Small intestine (tissue), 7 donors: Measurements from ENCODE around the gene STARD3. TPM values are rescaled to one million over a fixed set of nuclear protein-coding genes. Genes with fewer than 3 reads are reported as not detected.

Experiments
- DNase-seq, 2 donors: peaks; one replicate each; pipeline versions ENCODE4 v3.0.0 to v3.0.0-alpha.2; 2013
- FAIRE-seq: peaks from 2 replicates; lab custom pipeline; 2012; peaks lifted over from hg19 to GRCh38; lab: Jason Lieb, UNC
- H3K27ac ChIP-seq, 3 donors: one replicate each; pipeline ENCODE4 v1.5.1; 2013; ENCODE audit warnings: low read length in 2 of 3, mild to moderate bottlenecking in 2 of 3, control low read depth in 1 of 3, inconsistent platforms in 1 of 3, low read depth in 1 of 3, moderate library complexity in 1 of 3
- H3K27me3 ChIP-seq, 3 donors: one replicate each; pipeline ENCODE4 v1.6.1; 2013; ENCODE audit warnings: low read length in 3 of 3, inconsistent platforms in 1 of 3; ENCODE audit not compliant: control insufficient read depth in 3 of 3, insufficient read depth in 3 of 3
- H3K36me3 ChIP-seq, 3 donors: one replicate each; pipeline ENCODE4 v1.6.1; 2013; ENCODE audit warnings: low read length in 3 of 3, inconsistent platforms in 1 of 3, low read depth in 1 of 3, mild to moderate bottlenecking in 1 of 3, moderate library complexity in 1 of 3; ENCODE audit not compliant: control insufficient read depth in 3 of 3, insufficient read depth in 2 of 3
- H3K4me1 ChIP-seq, 3 donors: one replicate each; pipeline ENCODE4 v1.6.1; 2013; ENCODE audit warnings: low read length in 2 of 3, inconsistent platforms in 1 of 3, low read depth in 1 of 3, mild to moderate bottlenecking in 1 of 3, moderate library complexity in 1 of 3; ENCODE audit not compliant: control insufficient read depth in 3 of 3, insufficient read depth in 2 of 3
- H3K4me3 ChIP-seq, 3 donors: one replicate each; pipeline ENCODE4 v1.5.1; 2013; ENCODE audit warnings: low read length in 3 of 3, control low read depth in 1 of 3, inconsistent platforms in 1 of 3, low read depth in 1 of 3, mild to moderate bottlenecking in 1 of 3, moderate library complexity in 1 of 3
- H3K9me3 ChIP-seq, 2 donors: one replicate each; pipeline ENCODE4 v1.6.1; 2013; ENCODE audit warnings: low read depth in 1 of 2, low read length in 1 of 2; ENCODE audit not compliant: control insufficient read depth in 2 of 2, insufficient read depth in 1 of 2
- WGBS, 3 donors: extraction: QIAGEN DNeasy Blood & Tissue Kit; methylation state at CpG; one replicate each; pipeline ENCODE4 v1.1.7; 2013; 5-methylcytosine and 5-hydroxymethylcytosine counted together
- polyA plus RNA-seq, 4 donors: library from polyadenylated mRNA; stranded (reverse) in 3 of 4; unstranded in 1 of 4; fragments of 200-250 nt in 3 of 4; fragments of 120-200 nt in 1 of 4; gene quantifications; one replicate each; pipeline versions ENCODE4 v1.2.1 to v1.2.3, GENCODE V29; 2013
- donor health status: healthy with polysubstance abuse.
- donor health status: control.
- donor health status: control.
- donor health status: Bipolar disorder and iron deficiency.
- donor health status: healthy.

STARD3 gene
- polyA plus RNA-seq, 4 donors, result 56.0 to 80.2 (median 67.6) TPM

- H3K27ac ChIP-seq, result peak overlapping the region; percentile 60 to 91 (median 85)
- peaks cover 2 to 63% (median 3%) of the 10 kb centered on the region in 3 donors for H3K4me1 ChIP-seq
- peaks cover 0 to 8% (median 0%) of the 10 kb centered on the region in 3 donors for H3K36me3 ChIP-seq
- peak; percentile 61 to 73 for DNase-seq
- H3K9me3 ChIP-seq, result no peaks in the 10 kb centered on the region
- H3K4me3 ChIP-seq, result peak overlapping the region; percentile 22 to 52 (median 48)
- WGBS, 3 donors, result 15 to 48% (median 25%) methylated on average over 15 to 16 of the region's 16 CpGs
- peaks cover 0 to 13% (median 12%) of the 10 kb centered on the region in 3 donors for H3K27me3 ChIP-seq
- FAIRE-seq, result no peak
These were observed 9.0 kb upstream of the STARD3 start for GRCh38 chr17:39627712-39628516.

DNA sequence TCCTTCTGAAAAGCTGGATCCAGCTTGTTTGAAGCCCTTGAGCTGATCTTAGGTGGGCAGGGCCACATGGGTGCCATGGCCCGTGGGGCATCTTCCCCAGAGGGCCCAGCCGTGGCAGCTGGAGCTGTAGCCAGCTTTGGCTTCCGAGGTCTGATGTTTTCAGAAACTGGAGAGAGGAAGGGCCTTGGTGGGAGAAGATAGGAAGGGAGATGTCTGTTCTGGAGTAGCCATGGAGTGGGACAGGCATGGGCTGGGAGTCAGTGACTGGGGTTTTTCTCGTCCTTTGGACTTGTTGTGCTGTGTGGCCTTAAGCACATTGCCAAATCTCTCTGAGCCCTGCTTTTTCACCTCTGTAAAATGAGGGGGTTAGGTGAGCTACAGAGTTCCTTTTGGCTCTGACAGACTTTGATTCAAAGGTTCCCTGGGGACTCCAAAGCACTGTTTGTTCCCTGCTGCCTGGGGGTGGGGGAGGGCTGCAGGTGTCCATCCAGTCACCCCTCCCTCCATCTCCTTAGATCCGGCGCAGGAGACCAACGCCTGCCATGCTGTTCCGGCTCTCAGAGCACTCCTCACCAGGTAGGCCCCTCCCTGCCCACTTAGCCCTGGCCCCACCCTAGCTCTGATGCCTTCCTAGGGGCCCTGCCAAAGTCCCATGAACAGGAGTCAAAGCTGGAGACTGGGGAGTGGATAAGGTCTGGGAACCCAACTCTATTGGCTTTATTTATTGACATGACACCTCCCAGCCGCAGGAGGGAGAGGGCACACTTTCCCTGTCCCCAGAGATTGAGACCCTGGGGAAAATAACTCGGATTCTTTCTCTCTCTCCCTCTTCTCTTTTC is 8.1 kb upstream of the STARD3 start:
- H3K27me3 ChIP-seq, result peaks cover 0 to 13% (median 12%) of the 10 kb centered on the region in 3 donors
- WGBS, 3 donors, result 19 to 47% (median 21%) methylated on average over 10 of the region's 10 CpGs
- peaks cover 0 to 11% (median 0%) of the 10 kb centered on the region in 3 donors for H3K36me3 ChIP-seq
- H3K4me1 ChIP-seq, result peaks cover 0 to 70% (median 3%) of the 10 kb centered on the region in 3 donors
- FAIRE-seq (no peak), DNase-seq (peak; percentile 67 to 96)
- H3K9me3 ChIP-seq, result no peaks in the 10 kb centered on the region
- peak overlapping the region in 1 of 3 donors; percentile 4 for H3K4me3 ChIP-seq
- H3K27ac ChIP-seq, result peak overlapping the region; percentile 60 to 91 (median 68)

DNA sequence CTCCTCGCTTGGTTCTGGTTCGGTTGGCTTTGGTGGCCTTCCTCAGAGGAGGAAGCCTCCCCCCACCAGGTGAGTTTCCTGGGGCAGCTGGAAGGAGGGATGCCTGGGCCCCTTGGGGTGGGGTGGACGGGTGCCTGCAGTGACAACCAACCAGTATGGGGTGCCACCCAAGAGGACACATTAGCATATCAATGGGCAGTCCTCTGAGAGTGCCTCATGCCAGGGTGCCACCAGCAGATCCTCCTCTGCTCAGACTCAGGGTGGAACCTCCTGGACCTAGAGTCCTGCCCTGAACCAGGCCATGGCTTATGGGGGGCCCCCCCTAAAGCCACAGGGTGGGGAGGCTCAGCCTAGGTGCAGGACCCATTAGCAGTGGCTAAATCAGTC is 7.5 kb upstream of the STARD3 start:
- FAIRE-seq, result no peak
- H3K9me3 ChIP-seq, result no peaks in the 10 kb centered on the region
- WGBS, 3 donors, result 7 to 58% (median 23%) methylated on average over 3 of the region's 3 CpGs
- peak overlapping the region; percentile 60 to 91 (median 64) for H3K27ac ChIP-seq
- peak in 1 of 2 donors; percentile 82 for DNase-seq
- peak overlapping the region in 1 of 3 donors; percentile 3 for H3K4me3 ChIP-seq
- peaks cover 0 to 75% (median 3%) of the 10 kb centered on the region in 3 donors for H3K4me1 ChIP-seq
- H3K36me3 ChIP-seq, result peaks cover 0 to 15% (median 0%) of the 10 kb centered on the region in 3 donors
- H3K27me3 ChIP-seq, result peaks cover 0 to 13% (median 12%) of the 10 kb centered on the region in 3 donors

GRCh38 chr17:39629898-39630297 is 7.0 kb upstream of the STARD3 start:
- Histone ChIP-seq H3K4me1 (peaks cover 0 to 77% (median 3%) of the 10 kb centered on the region in 3 donors), H3K27me3 (peaks cover 0 to 13% (median 12%) of the 10 kb centered on the region in 3 donors), H3K9me3 (no peaks in the 10 kb centered on the region), H3K4me3 (peak overlapping the region in 1 of 3 donors; percentile 3), H3K27ac (peak overlapping the region; percentile 60 to 91 (median 64)), H3K36me3 (peaks cover 0 to 15% (median 0%) of the 10 kb centered on the region in 3 donors)
- FAIRE-seq (no peak), DNase-seq (no peak)
- 23 to 53% (median 27%) methylated on average over 12 of the region's 12 CpGs for WGBS, 3 donors

GRCh38 chr17:39631403-39631802 is 5.5 kb upstream of the STARD3 start:
- DNase-seq, result peak; percentile 60 to 71
- no peak for FAIRE-seq
- 2 to 20% (median 5%) methylated on average over 6 of the region's 6 CpGs for WGBS, 3 donors
- H3K27ac ChIP-seq, result peak overlapping the region; percentile 78 to 91 (median 90)
- peaks cover 0 to 69% (median 2%) of the 10 kb centered on the region in 3 donors for H3K4me1 ChIP-seq
- H3K4me3 ChIP-seq, result no peak overlapping the region
- no peaks in the 10 kb centered on the region for H3K9me3 ChIP-seq
- H3K27me3 ChIP-seq, result peaks cover 0 to 6% (median 5%) of the 10 kb centered on the region in 3 donors
- H3K36me3 ChIP-seq, result peaks cover 0 to 28% (median 0%) of the 10 kb centered on the region in 3 donors

DNA sequence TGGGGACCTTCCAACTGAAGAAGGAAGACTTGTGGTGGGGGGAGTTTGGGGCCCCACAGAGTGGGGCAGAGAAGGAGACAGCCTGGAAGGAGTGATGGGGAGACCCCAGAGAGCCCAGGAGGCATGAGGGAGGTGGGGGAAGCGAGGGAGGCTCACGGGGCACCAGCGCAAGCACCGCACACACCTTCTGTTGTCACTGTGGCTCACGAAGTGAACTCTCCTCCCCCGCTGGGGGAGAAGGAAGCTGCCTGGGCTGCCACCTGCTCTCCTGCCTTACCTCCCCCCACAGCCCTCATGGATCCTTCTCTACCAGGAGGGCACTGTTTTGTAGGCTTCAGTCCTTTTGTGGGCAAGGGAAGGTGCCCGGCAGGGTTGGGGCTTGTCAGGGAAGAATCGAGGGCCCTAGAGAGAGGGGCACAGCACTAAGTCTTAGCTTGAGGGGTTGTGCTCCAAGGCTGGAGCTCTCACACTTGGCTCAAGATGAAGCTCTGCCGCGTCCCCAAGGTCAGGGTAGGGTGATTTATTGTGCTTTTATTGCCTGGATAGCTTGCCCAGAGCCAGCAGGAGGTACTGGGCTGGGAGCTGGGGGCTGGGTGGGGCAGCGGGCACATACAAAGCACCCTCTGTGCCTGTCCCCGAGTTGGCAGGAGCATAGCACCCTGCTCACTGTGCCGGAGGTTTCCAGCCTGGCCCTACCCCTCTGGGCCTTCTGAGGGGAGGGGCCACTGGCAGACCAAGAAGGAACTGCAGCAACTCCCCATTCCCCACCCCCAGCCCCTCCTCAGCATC is 4.6 kb upstream of the STARD3 start:
- peaks cover 0 to 4% (median 0%) of the 10 kb centered on the region in 3 donors for H3K27me3 ChIP-seq
- DNase-seq, result peak; percentile 83 to 97
- no peak for FAIRE-seq

DNA sequence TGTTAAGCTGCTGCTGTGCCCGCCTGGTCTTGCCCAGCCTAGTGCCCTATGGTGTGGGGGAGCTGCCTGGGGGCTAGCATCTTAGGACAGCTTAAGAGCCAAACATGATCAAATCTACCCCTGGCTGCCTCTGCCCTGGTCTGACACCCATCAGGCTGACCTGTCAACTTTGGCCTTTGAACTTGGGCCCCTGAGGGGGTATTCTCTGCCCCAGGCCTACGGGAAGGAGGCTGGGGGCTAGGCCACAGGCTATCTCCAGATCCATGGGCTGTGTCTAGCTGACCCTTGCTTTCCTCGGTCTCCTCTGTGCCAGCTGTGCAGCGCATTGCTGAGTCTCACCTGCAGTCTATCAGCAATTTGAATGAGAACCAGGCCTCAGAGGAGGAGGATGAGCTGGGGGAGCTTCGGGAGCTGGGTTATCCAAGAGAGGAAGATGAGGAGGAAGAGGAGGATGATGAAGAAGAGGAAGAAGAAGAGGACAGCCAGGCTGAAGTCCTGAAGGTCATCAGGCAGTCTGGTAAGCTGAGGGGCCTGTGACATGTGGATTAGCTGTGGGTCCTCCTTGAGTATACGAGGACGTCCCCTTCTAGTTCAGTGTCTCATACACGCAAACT is 3.3 kb upstream of the STARD3 start:
- H3K4me1 ChIP-seq, result peaks cover 5 to 62% (median 8%) of the 10 kb centered on the region in 3 donors
- H3K4me3 ChIP-seq, result no peak overlapping the region

More for the DNA sequence above, 4.6 kb upstream of the STARD3 start:
- 13 to 34% (median 14%) methylated on average over 7 to 13 of the region's 13 CpGs for WGBS, 3 donors
- Histone ChIP-seq H3K27ac (peak overlapping the region; percentile 78 to 91 (median 90)), H3K4me1 (peaks cover 0 to 66% (median 0%) of the 10 kb centered on the region in 3 donors), H3K9me3 (no peaks in the 10 kb centered on the region), H3K4me3 (no peak overlapping the region), H3K36me3 (peaks cover 0 to 29% (median 0%) of the 10 kb centered on the region in 3 donors)

More for the DNA sequence above, 3.3 kb upstream of the STARD3 start:
- H3K9me3 ChIP-seq, result no peaks in the 10 kb centered on the region
- 47 to 61% (median 53%) methylated on average over 8 of the region's 8 CpGs for WGBS, 3 donors
- peaks cover 0 to 29% (median 0%) of the 10 kb centered on the region in 3 donors for H3K36me3 ChIP-seq
- H3K27me3 ChIP-seq, result no peaks in the 10 kb centered on the region
- H3K27ac ChIP-seq, result peak overlapping the region; percentile 49 to 91 (median 90)
- DNase-seq, result no peak
- FAIRE-seq, result no peak
